ENCODE results near the gene NPIPB6. TPM values are rescaled to one million over a fixed set of nuclear protein-coding genes. Genes with fewer than 3 reads are reported as not detected.

The NPIPB6 gene
- total RNA-seq, 4 donors from 2014 or later, result 4.5 to 6.1 TPM; not detected in 2

- H3K9me3 ChIP-seq, result no peaks in the 10 kb centered on the region
- WGBS, 2 donors, result 66 to 71% methylated on average over 12 to 20 of the region's 20 CpGs
- no peaks in the 10 kb centered on the region for H3K27me3 ChIP-seq
- TF ChIP-seq CTCF (IDR thresholded peaks at IDR 0.05) (no peak), EP300 (IDR thresholded peaks at IDR 0.05) (no peak), POLR2A (IDR thresholded peaks at IDR 0.05) (no peak)
- no peak for DNase-seq (ENCODE audit: low spot score in 2 of 2)
- H3K27ac ChIP-seq, result no peak overlapping the region
- no peak overlapping the region for H3K4me3 ChIP-seq
- H3K4me1 ChIP-seq, result no peaks in the 10 kb centered on the region
- no peaks in the 10 kb centered on the region for H3K36me3 ChIP-seq
Measured at GRCh38 chr16:28309811-28310311, 53.4 kb downstream of the NPIPB6 start.

- H3K9me3 ChIP-seq, result no peaks in the 10 kb centered on the region
- no peak overlapping the region for H3K27ac ChIP-seq
- H3K4me1 ChIP-seq, result no peaks in the 10 kb centered on the region
- 90 to 91% methylated on average over 14 of the region's 14 CpGs for WGBS, 2 donors
- H3K36me3 ChIP-seq, result no peaks in the 10 kb centered on the region
- no peak for DNase-seq (ENCODE audit: low spot score in 2 of 2)
- no peaks in the 10 kb centered on the region for H3K27me3 ChIP-seq
- no peak overlapping the region for H3K4me3 ChIP-seq
- TF ChIP-seq POLR2A (IDR thresholded peaks at IDR 0.05) (no peak), CTCF (IDR thresholded peaks at IDR 0.05) (no peak), EP300 (IDR thresholded peaks at IDR 0.05) (no peak)
Measured at GRCh38 chr16:28308794-28309584, 54.3 kb downstream of the NPIPB6 start.

GRCh38 chr16:28307936-28308335 is 55.4 kb downstream of the NPIPB6 start:
- TF ChIP-seq CTCF (IDR thresholded peaks at IDR 0.05), result no peak
- no peak for TF ChIP-seq EP300 (IDR thresholded peaks at IDR 0.05)
- TF ChIP-seq POLR2A (IDR thresholded peaks at IDR 0.05), result no peak
- DNase-seq (ENCODE audit: low spot score in 2 of 2), result no peak
- Histone ChIP-seq H3K27ac (no peak overlapping the region), H3K4me3 (no peak overlapping the region), H3K4me1 (no peaks in the 10 kb centered on the region), H3K27me3 (no peaks in the 10 kb centered on the region), H3K9me3 (no peaks in the 10 kb centered on the region), H3K36me3 (no peaks in the 10 kb centered on the region)
- WGBS, 2 donors, result 89 to 96% methylated on average over 5 of the region's 5 CpGs

DNA sequence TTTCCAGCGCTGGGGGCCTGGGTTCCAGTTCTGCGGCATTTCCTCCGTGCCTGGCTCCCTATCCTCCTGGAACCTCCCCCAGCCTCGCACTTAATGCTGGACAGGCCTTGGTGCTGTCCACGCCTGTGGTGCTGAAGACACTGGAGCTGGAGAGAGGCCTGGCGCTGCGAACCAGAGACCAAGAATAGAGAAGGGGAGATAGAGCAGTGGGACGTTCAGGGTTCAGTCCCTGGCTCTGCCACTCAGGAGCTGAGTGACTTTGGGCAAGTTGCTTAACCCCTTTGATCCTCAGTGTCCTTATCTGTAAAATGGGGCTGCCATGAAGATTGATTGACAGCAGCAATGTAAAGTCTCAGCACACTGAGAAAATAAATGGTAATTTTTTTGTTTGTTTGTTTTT is 59.1 kb downstream of the NPIPB6 start:
- no peak for TF ChIP-seq EP300 (IDR thresholded peaks at IDR 0.05)
- no peak overlapping the region for H3K4me3 ChIP-seq
- no peaks in the 10 kb centered on the region for H3K36me3 ChIP-seq
- no peaks in the 10 kb centered on the region for H3K9me3 ChIP-seq
- DNase-seq (ENCODE audit: low spot score in 2 of 2), result peak in 1 of 2 donors; percentile 13
- WGBS, 2 donors, result 52 to 57% methylated on average over 8 of the region's 8 CpGs
- no peaks in the 10 kb centered on the region for H3K4me1 ChIP-seq
- no peak overlapping the region for H3K27ac ChIP-seq
- no peaks in the 10 kb centered on the region for H3K27me3 ChIP-seq

DNA sequence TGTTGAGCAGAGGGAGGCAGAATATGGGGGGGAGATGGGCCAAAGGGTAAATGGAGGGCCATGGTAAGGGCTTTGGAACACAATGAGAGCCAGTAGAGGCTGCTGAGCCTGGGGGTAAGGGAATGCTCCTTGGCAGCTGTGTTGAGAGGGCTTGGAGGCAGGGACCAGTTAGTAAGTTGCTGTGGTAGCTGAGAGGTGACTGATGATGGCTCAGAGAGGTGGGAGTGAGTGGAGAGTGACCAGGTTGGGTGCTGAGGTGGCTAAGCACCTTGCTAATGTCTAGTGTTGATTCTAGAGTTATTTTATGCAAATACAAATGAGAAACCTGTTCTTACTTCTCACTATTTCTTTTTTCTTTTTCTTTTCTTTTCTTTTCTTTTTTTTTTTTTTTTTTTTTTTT is 60.2 kb downstream of the NPIPB6 start:
- Histone ChIP-seq H3K9me3 (no peaks in the 10 kb centered on the region), H3K27ac (no peak overlapping the region), H3K36me3 (no peaks in the 10 kb centered on the region), H3K27me3 (no peaks in the 10 kb centered on the region), H3K4me1 (no peaks in the 10 kb centered on the region), H3K4me3 (no peak overlapping the region)
- no peak for DNase-seq (ENCODE audit: low spot score in 2 of 2)
- no peak for TF ChIP-seq POLR2A (IDR thresholded peaks at IDR 0.05)
- no peak for TF ChIP-seq CTCF (IDR thresholded peaks at IDR 0.05)
- no peak for TF ChIP-seq EP300 (IDR thresholded peaks at IDR 0.05)
